ENCODE measurements around the gene KIF25.
"Not testable (repeated sequence)": the region's sequence is repeated elsewhere in the genome, so short reads cannot be mapped to it uniquely, and the experiment has no call there.

The KIF25 gene

DNA sequence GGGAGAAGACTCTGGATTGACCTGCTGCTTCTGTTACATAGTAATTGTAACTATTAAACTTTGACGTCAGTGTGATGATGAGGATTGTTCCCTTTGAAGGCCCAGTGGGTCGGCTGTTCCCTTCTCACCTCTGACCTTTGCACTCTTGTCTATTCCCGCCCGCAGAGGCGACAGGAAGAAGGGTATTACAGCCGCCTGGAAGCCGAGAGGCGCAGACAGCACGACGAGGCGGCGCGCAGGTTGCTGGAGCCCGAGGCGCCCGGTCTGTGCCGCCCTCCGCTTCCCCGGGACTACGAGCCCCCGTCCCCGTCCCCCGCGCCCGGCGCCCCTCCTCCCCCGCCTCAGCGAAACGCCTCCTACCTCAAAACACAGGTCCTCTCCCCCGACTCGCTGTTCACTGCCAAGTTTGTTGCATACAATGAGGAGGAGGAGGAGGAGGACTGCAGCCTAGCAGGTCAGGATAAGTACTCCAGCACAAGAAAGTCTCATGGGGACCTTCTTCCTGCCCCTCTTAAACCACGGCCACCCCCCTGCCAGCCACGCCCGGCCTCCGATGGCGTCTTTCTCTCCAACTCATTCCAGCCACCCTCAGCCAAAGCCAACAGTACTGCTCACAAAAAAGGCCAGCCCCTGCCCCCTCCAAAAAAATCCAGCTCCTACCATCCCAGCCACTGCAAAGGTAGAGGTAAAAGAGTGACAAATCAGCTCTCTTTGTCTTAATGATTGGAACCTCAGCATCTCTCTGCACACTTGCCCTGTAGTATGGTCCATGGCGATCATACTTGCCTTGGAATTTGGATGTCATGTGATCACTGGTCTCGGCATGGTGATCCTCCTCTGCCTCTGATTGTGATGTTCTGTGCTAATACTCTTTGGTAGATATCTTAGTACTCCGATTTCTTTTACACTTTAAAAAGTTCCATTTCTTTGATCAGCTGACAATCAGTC lies 31.6 kb upstream of the KIF25 start:
- H3K27ac Mint-ChIP-seq: no peak overlapping the region
- no peak for DNase-seq (ENCODE audit: low spot score)
- no peaks in the 10 kb centered on the region for H3K9me3 Mint-ChIP-seq
- H3K36me3 Mint-ChIP-seq (ENCODE audit: low read depth): no peaks in the 10 kb centered on the region
- no peaks in the 10 kb centered on the region for H3K4me1 Mint-ChIP-seq (ENCODE audit: low read depth)
- H3K27me3 Mint-ChIP-seq (ENCODE audit: low read depth): no peaks in the 10 kb centered on the region
- no peak overlapping the region for H3K4me3 Mint-ChIP-seq

DNA sequence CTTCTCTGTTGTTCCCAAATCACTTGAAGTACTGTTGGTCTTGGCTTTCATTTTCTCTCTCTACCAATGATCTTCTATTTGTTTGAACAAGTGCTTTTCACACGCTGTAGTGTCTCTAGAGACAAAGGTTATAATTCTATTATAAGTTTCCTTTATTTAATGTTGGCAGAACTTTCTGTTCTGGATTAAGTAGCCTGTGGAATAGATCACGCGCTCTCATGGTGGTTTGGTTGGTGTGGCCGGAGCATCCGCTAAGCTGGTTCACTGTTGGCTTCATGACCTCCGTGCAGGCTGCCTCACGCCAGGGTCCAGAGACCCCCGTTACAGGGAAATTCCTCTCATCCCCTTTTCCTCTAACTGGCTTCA lies 30.9 kb upstream of the KIF25 start:
- Mint-ChIP-seq H3K27ac (no peak overlapping the region), H3K9me3 (no peaks in the 10 kb centered on the region), H3K4me3 (no peak overlapping the region), H3K36me3 (ENCODE audit: low read depth) (no peaks in the 10 kb centered on the region), H3K4me1 (ENCODE audit: low read depth) (no peaks in the 10 kb centered on the region), H3K27me3 (ENCODE audit: low read depth) (no peaks in the 10 kb centered on the region)
- no peak for DNase-seq (ENCODE audit: low spot score)

GRCh38 chr6:167968091-167968490 lies 29.4 kb upstream of the KIF25 start:
- Mint-ChIP-seq H3K4me3 (no peak overlapping the region), H3K4me1 (ENCODE audit: low read depth) (no peaks in the 10 kb centered on the region), H3K36me3 (ENCODE audit: low read depth) (no peaks in the 10 kb centered on the region), H3K9me3 (no peaks in the 10 kb centered on the region), H3K27ac (no peak overlapping the region), H3K27me3 (ENCODE audit: low read depth) (no peaks in the 10 kb centered on the region)
- DNase-seq (ENCODE audit: low spot score): no peak

- H3K36me3 Mint-ChIP-seq (ENCODE audit: low read depth): no peaks in the 10 kb centered on the region
- H3K4me3 Mint-ChIP-seq: no peak overlapping the region
- no peak for DNase-seq (ENCODE audit: low spot score)
- H3K4me1 Mint-ChIP-seq (ENCODE audit: low read depth): no peaks in the 10 kb centered on the region
- no peaks in the 10 kb centered on the region for H3K27me3 Mint-ChIP-seq (ENCODE audit: low read depth)
- no peaks in the 10 kb centered on the region for H3K9me3 Mint-ChIP-seq
- no peak overlapping the region for H3K27ac Mint-ChIP-seq
Measured at GRCh38 chr6:167970230-167970629, 27.2 kb upstream of the KIF25 start.

GRCh38 chr6:167972193-167972592 lies 25.3 kb upstream of the KIF25 start:
- no peaks in the 10 kb centered on the region for H3K27me3 Mint-ChIP-seq (ENCODE audit: low read depth)
- no peaks in the 10 kb centered on the region for H3K4me1 Mint-ChIP-seq (ENCODE audit: low read depth)
- H3K4me3 Mint-ChIP-seq: no peak overlapping the region

DNA sequence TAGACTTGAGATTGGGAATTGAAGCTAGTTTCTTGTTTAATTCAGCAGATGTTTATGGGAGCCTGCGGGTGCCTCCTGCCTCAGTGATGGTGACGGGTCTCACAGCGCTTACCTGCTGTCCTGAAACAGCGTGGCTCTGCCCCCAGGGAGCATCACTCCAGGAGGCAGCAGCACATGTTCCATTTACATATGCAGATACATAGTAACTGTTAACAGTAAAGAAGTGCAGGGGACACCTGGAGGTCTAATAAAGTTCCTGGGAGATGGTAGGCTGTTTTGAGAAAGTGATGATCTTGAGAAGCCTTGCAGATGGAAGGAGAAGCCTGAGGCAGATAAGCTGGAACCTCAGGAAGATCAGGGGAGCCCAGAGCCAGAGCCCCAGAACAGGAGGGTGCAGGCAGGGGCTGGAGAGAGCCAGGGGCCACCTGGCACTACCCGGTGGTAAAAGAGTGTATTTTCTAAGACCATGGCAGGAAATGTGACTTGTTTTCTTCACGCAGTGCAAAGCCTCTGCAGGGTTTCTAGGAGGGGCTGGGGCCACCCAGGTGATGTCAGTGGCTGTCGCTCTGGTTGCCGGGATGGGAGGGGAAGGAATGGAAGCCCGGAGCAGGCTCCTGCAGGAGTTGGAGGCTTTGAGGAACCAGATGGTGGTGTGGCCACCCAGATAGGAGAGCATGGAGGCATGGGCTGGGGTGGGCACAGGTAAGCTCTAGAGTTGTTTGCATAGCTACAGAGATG lies 24.2 kb upstream of the KIF25 start:
- Mint-ChIP-seq H3K27me3 (ENCODE audit: low read depth) (no peaks in the 10 kb centered on the region), H3K4me1 (ENCODE audit: low read depth) (no peaks in the 10 kb centered on the region), H3K9me3 (no peaks in the 10 kb centered on the region), H3K36me3 (ENCODE audit: low read depth) (no peaks in the 10 kb centered on the region), H3K4me3 (no peak overlapping the region), H3K27ac (no peak overlapping the region)
- no peak for DNase-seq (ENCODE audit: low spot score)

More at GRCh38 chr6:167972193-167972592, 25.3 kb upstream of the KIF25 start:
- no peaks in the 10 kb centered on the region for H3K36me3 Mint-ChIP-seq (ENCODE audit: low read depth)
- no peaks in the 10 kb centered on the region for H3K9me3 Mint-ChIP-seq
- DNase-seq (ENCODE audit: low spot score): no peak
- no peak overlapping the region for H3K27ac Mint-ChIP-seq

DNA sequence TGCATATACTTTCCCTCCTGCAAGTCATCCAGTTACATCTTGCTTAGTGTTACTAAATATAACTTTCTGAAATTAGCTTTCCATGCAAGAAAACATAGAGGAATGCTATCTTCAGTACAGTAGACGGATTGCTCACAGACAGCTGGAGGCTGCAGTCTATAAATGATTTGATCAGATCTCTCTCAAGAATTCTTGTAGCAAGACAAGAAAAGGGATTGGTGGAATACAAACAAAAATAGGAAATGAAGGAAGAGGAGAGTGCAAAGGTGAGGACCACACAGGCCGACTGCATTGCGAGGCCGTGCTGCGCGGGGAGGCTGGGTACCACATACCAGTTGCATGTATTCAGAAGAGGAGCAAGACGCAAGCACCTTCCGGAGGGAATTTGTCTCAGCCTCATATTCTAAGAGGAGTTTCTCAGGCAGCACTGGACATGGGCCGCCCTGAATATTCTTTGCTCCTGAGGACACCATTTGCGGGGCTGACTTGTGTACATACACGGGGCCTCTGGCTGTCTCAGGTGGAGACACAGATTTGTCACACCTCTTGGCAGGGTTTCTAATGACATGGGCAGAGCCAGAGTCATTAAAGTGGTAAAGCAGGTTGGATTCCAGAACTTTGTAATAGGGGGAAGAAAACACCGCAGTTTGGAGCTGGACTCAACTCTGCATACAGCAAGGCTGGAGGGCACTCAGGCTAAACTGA lies 22.7 kb upstream of the KIF25 start:
- no peak for DNase-seq (ENCODE audit: low spot score)
- Mint-ChIP-seq H3K27ac (no peak overlapping the region), H3K27me3 (ENCODE audit: low read depth) (no peaks in the 10 kb centered on the region), H3K4me1 (ENCODE audit: low read depth) (no peaks in the 10 kb centered on the region), H3K36me3 (ENCODE audit: low read depth) (no peaks in the 10 kb centered on the region), H3K9me3 (no peaks in the 10 kb centered on the region), H3K4me3 (no peak overlapping the region)

GRCh38 chr6:167975458-167975857 lies 22.0 kb upstream of the KIF25 start:
- Mint-ChIP-seq H3K36me3 (ENCODE audit: low read depth) (no peaks in the 10 kb centered on the region), H3K4me3 (no peak overlapping the region), H3K27ac (no peak overlapping the region), H3K27me3 (ENCODE audit: low read depth) (no peaks in the 10 kb centered on the region), H3K4me1 (ENCODE audit: low read depth) (no peaks in the 10 kb centered on the region), H3K9me3 (no peaks in the 10 kb centered on the region)
- DNase-seq (ENCODE audit: low spot score): no peak

- DNase-seq (ENCODE audit: low spot score); H3K4me3 Mint-ChIP-seq; H3K36me3 Mint-ChIP-seq (ENCODE audit: low read depth); H3K9me3 Mint-ChIP-seq; H3K4me1 Mint-ChIP-seq (ENCODE audit: low read depth); H3K27ac Mint-ChIP-seq; H3K27me3 Mint-ChIP-seq (ENCODE audit: low read depth): not testable (repeated sequence)
Measured at GRCh38 chr6:167976116-167976657, 21.3 kb upstream of the KIF25 start.

DNA sequence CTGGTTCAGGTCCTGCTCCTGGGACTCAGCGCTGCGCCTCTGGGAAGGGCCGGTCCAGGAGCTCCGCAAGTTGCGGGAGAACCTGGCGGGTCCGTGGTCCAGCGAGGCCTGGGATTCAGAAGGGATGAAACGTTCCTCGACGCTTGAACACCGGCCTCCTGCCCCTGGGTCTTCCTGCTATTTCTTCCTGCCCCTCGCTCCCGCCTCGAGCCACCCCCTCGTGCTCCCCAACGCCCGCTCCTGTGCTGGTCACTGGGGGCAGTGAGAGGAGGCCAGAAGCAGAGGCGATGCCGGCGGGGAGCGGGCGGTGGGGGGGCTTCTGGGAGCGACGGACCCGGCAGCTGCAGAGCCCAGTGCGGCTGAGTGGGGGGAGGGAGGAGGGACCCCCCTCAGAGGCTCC lies 20.8 kb upstream of the KIF25 start:
- Mint-ChIP-seq H3K4me1 (ENCODE audit: low read depth) (no peaks in the 10 kb centered on the region), H3K36me3 (ENCODE audit: low read depth) (no peaks in the 10 kb centered on the region), H3K4me3 (no peak overlapping the region), H3K27ac (no peak overlapping the region), H3K27me3 (ENCODE audit: low read depth) (no peaks in the 10 kb centered on the region), H3K9me3 (no peaks in the 10 kb centered on the region)
- DNase-seq (ENCODE audit: low spot score): no peak

DNA sequence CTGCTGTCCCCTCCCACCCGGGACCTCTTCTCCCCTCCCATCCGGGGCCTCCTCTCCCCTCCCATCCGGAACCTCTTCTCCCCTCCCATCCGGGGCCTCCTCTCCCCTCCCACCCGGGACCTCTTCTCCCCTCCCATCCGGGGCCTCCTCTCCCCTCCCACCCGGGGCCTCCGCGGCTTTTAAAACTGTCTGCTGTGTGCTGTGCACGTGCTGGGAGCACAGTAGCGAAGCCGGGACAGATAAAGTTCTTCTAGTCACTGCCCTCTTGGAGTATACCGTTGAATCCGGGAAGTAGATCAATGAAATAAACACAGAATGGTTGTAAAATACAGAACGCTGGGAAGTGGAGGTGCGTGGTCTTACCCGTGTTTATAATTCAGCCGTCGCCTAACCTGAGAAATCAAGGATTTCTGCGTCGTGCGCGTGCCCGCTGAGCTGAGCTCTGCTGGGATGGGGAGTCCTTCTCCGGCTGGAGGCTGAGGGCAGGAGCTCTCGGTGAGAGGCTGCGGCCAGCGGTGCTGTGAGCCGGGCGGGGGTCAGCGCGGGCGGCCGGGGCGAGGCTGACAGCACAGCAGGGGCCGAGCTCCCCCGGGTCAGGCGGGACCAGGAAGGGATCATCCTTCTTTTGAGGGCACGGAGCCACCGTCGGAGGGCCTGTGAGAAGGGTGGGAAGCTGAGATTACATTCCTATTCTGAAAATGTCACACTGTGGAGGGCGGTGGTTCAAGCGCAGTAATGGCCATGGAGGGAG lies 19.6 kb upstream of the KIF25 start:
- H3K27me3 Mint-ChIP-seq (ENCODE audit: low read depth): no peaks in the 10 kb centered on the region
- H3K4me1 Mint-ChIP-seq (ENCODE audit: low read depth): no peaks in the 10 kb centered on the region
- no peak for DNase-seq (ENCODE audit: low spot score)
- no peak overlapping the region for H3K27ac Mint-ChIP-seq
- no peak overlapping the region for H3K4me3 Mint-ChIP-seq
- no peaks in the 10 kb centered on the region for H3K9me3 Mint-ChIP-seq
- no peaks in the 10 kb centered on the region for H3K36me3 Mint-ChIP-seq (ENCODE audit: low read depth)

DNA sequence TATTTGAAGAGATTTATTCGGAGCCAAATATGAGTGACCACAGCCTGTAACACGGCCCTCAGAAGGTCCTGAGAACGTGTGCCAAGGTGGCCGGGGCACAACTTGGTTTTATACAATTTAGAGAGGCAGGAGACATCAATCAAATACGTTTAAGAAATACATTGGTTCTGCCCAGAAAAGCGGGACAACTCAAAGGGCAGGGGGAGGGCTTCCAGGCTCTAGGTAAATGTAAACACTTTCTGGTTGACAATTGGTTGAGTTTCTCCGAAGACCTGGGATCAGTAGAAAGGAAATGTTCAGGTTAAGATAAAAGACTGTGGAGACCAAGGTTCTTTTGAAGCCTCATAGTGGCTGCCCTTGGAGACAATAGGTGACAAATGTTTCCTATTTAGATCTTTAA lies 18.9 kb upstream of the KIF25 start:
- H3K4me3 Mint-ChIP-seq: no peak overlapping the region
- H3K9me3 Mint-ChIP-seq: no peaks in the 10 kb centered on the region
- H3K4me1 Mint-ChIP-seq (ENCODE audit: low read depth): no peaks in the 10 kb centered on the region
- DNase-seq (ENCODE audit: low spot score): no peak
- H3K27me3 Mint-ChIP-seq (ENCODE audit: low read depth): no peaks in the 10 kb centered on the region
- H3K36me3 Mint-ChIP-seq (ENCODE audit: low read depth): no peaks in the 10 kb centered on the region
- H3K27ac Mint-ChIP-seq: no peak overlapping the region

- no peaks in the 10 kb centered on the region for H3K4me1 Mint-ChIP-seq (ENCODE audit: low read depth)
- H3K9me3 Mint-ChIP-seq: no peaks in the 10 kb centered on the region
- no peaks in the 10 kb centered on the region for H3K36me3 Mint-ChIP-seq (ENCODE audit: low read depth)
- no peak overlapping the region for H3K27ac Mint-ChIP-seq
- DNase-seq (ENCODE audit: low spot score): no peak
- H3K27me3 Mint-ChIP-seq (ENCODE audit: low read depth): no peaks in the 10 kb centered on the region
- no peak overlapping the region for H3K4me3 Mint-ChIP-seq
Measured at GRCh38 chr6:167979436-167980139, 17.9 kb upstream of the KIF25 start.

Measured in T-helper 2 cell treated with Interferon-gamma antibody and Interleukin-4, amounts not matched to agents 5 μg/mL and 100 μg/mL, for 36 hours (primary cell).